GM12873 (cell line): ENCODE measurements around the gene MYO5B.

Source experiments
- CTCF ChIP-seq: IDR thresholded peaks from 2 replicates; pipeline ENCODE4 v1.5.1; 2012; ENCODE audit warnings: low read depth, mild to moderate bottlenecking, moderate library complexity, low read length, control low read depth; ENCODE audit not compliant: insufficient read depth; ENCODE audit errors: missing control alignments

The MYO5B gene

DNA sequence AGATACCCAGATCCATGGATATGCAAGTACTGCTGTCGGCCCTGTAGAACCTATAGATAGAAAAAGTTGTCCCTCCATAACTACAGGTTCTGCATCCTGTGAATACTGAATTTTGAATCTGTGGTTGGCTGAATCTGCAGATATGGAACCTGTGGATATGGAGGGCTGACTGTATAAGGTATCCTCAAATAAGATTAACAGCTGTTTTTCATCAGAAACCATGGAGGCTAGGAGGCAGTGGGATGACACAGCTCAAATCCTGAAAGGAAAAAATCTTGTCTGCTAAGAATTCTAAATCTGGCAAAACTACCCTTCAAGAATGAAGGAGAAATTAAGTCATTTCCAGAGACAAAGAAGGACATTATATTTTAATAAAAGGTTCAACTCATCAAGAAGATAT lies 367.0 kb downstream of the MYO5B start:
- no peak for TF ChIP-seq CTCF

DNA sequence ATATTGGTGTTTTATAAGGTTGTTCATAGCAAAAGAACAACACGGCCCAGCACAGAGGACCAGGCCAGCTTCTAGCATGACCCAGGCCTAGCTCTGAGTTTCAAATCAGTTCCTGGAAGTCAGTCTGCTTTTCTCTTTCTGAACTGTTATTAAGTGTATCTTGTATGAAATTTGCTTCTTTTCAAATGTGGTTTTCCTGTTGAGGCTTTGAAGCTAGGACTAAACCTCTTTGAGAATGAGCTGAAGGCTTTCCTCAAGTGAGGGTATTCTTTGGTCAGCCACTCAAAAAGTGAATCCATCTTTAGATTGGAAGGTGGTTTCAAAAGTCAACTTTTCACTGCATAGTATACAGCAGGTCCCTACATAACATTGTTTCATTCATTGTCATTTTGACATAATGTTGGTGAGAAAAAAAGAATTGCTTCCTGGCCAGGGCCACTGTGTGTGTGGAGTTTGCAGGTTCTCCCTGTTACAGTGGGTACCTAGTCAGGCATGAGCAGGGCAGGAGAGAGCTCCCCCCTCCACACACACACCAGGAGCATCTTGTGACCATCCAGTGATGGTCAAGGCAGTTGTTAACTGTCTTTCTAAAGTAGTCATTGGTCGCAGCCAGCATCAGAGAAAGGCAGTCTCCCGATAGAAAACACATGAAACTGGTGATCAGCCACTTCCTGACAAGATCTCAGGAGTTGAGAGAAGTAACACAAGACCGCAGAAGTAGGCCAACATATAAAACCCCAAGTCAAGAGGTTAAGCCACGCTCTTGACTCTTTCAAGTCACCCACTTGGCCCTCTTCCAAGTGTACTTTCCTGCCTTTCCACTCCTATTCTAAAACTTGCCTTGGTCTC lies 374.9 kb downstream of the MYO5B start:
- TF ChIP-seq CTCF = no peak

DNA sequence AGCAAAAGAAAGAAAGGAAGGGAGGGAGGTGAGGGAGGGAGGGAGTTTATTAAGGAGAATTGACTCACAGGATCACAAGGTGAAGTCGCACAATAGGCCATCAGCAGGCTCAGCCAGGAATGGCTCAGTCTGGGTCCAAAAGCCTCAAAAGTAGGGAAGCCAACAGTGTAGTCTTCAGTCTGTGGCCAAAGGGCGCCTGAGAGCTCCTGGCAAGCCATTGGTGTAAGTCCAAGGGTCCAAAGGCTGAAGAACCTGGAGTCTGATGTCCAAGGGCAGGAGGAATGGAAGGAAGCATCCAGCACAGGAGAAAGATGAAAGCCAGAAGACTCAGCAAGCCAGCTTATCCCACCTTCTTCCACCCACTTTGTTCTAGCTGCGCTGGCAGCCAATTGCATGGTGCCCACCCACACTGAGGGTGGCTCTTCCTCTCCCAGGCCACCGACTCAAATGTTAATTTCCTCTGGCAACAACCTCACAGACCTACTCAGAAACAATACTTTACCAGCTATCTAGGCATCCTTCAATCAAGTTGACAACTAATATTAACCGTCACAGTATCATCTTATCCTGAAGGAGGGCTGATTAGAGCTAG lies 375.8 kb downstream of the MYO5B start:
- no peak for TF ChIP-seq CTCF

DNA sequence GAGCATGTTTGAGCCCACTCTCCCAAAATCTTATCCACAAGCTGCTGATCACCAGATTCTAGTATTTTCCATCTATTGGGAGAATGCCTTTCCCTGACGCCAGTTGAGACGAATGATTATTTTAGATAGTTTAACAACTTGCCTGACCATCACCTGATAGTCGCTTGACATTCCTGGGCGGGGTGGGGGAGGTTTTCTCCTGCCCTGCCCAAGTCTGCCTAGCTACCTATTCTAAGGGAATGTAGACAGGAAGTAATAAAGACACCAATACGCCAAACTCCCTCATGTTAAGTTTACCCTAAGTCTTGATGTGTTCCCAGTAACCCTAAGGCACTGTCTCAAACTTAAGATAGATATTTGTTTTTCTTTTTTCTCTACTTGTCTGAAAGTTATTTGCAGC lies 377.0 kb downstream of the MYO5B start:
- no peak for TF ChIP-seq CTCF

DNA sequence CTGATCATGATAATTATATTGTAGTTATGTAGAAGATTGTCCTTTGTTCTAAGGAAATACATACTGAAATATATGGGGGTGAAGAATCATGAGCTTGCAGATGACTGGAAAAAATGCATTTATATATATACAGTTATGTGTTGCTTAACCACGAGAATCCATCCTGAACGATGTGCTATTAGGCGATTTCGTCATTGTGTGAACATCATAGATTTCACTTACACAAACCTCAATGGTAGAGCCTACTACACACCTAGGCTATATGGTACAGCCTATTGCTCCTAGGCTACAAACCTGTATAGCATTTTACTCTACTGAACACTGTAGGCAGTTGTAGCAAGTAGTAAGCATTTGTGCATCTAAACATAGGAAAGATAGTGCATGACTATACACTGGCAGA lies 379.0 kb downstream of the MYO5B start:
- TF ChIP-seq CTCF = no peak

GRCh38 chr18:49814147-49814499 lies 380.8 kb downstream of the MYO5B start:
- no peak for TF ChIP-seq CTCF

GRCh38 chr18:49813319-49814146 lies 381.4 kb downstream of the MYO5B start, which contains the start of gene ACAA2:
Gene ACAA2, minus strand, starts transcription at chr18:49813533. Its CDS starts 49 bp downstream, at chr18:49813484.
- TF ChIP-seq CTCF = no peak
